Neural cell (in vitro differentiated cells): ENCODE data around the gene TECPR2. TPM values are rescaled to one million over a fixed set of nuclear protein-coding genes. Genes with fewer than 3 reads are reported as not detected.

Experiments used
- H2AFZ ChIP-seq: fragments of 200-600, 300-800 bp; sonication (generic), shearing (Covaris generic); 2 replicates; pipeline ENCODE4 v1.6.0; 2014; ENCODE audit warnings: low read depth, mild to moderate bottlenecking, antibody characterized with exemption, low read length, moderate library complexity
- H3F3A ChIP-seq: fragments of 200-600 bp; shearing (Covaris generic); 2 replicates; pipeline ENCODE4 v1.6.1; 2016; ENCODE audit warnings: mild to moderate bottlenecking, moderate library complexity, mixed read lengths, antibody characterized with exemption, low read length; ENCODE audit not compliant: insufficient read depth, poor library complexity, severe bottlenecking
- H3K27ac ChIP-seq: fragments of 200-600, 300-800 bp; sonication (generic), shearing (Covaris generic); 2 replicates; pipeline ENCODE4 v1.5.1; 2014; ENCODE audit warnings: mild to moderate bottlenecking, low read length, moderate library complexity
- H3K27me3 ChIP-seq: fragments of 300-800, 200-600 bp; sonication (generic), shearing (Covaris generic); 2 replicates; pipeline ENCODE4 v1.6.0; 2014; ENCODE audit warnings: mild to moderate bottlenecking, low read depth, low read length, moderate library complexity; ENCODE audit not compliant: insufficient read depth
- H3K36me3 ChIP-seq: fragments of 300-800, 200-600 bp; sonication (generic), shearing (Covaris generic); 2 replicates; pipeline ENCODE4 v1.5.1; 2014; ENCODE audit warnings: mild to moderate bottlenecking, antibody characterized with exemption, low read length, moderate library complexity; ENCODE audit not compliant: insufficient read depth
- H3K4me2 ChIP-seq: fragments of 300-800, 200-600 bp; sonication (generic), shearing (Covaris generic); 2 replicates; pipeline ENCODE4 v1.6.0; 2014; ENCODE audit warnings: mild to moderate bottlenecking, low read length
- H3K4me3 ChIP-seq: fragments of 300-800, 200-600 bp; sonication (generic), shearing (Covaris generic); 2 replicates; pipeline ENCODE4 v1.5.1; 2014; ENCODE audit warnings: mild to moderate bottlenecking, low read length, moderate library complexity
- H3K79me2 ChIP-seq: fragments of 200-600 bp; shearing (Covaris generic); replicated peaks from 2 replicates; pipeline ENCODE4 v1.6.0; 2014; ENCODE audit warnings: mild to moderate bottlenecking, low read length, moderate library complexity; ENCODE audit not compliant: insufficient read depth
- H3K9ac ChIP-seq: fragments of 300-800, 200-600 bp; sonication (generic), shearing (Covaris generic); 2 replicates; pipeline ENCODE4 v1.6.1; 2016; ENCODE audit warnings: mild to moderate bottlenecking, low read length, mixed read lengths
- H3K9me2 ChIP-seq: fragments of 200-600 bp; shearing (Covaris generic); 2 replicates; pipeline ENCODE4 v1.6.1; 2016; ENCODE audit warnings: mild to moderate bottlenecking, low read length, mixed read lengths; ENCODE audit not compliant: insufficient read depth
- H3K9me3 ChIP-seq: fragments of 200-600, 300-800 bp; sonication (generic), shearing (Covaris generic); 2 replicates; pipeline ENCODE4 v1.6.1; 2016; ENCODE audit warnings: mild to moderate bottlenecking, mixed run types, low read length, moderate library complexity, mixed read lengths
- H4K20me1 ChIP-seq: fragments of 200-600 bp; shearing (Covaris generic); 2 replicates; pipeline ENCODE4 v1.6.1; 2016; ENCODE audit warnings: mild to moderate bottlenecking, mixed run types; ENCODE audit not compliant: insufficient read depth
- CTCF ChIP-seq: fragments of 450-650 bp; IDR thresholded peaks from 2 replicates; pipeline ENCODE4 v1.5.1; 2014; ENCODE audit warnings: antibody characterized with exemption, mild to moderate bottlenecking, moderate library complexity; ENCODE audit not compliant: poor library complexity, severe bottlenecking
- EP300 ChIP-seq: fragments of 450-650 bp; conservative IDR thresholded peaks from 2 replicates; pipeline ENCODE4 v1.6.1; 2014; ENCODE audit warnings: antibody characterized with exemption, mild to moderate bottlenecking, moderate library complexity; ENCODE audit not compliant: poor library complexity, severe bottlenecking
- EZH2 ChIP-seq: fragments of 200-600, 300-800 bp; shearing (Covaris generic), sonication (generic); IDR thresholded peaks from 2 replicates; pipeline ENCODE4 v1.6.1; 2014; ENCODE audit warnings: antibody characterized with exemption, low read length, borderline replicate concordance, mild to moderate bottlenecking; ENCODE audit not compliant: insufficient read depth, poor library complexity, severe bottlenecking
- MXI1 ChIP-seq: fragments of 450-650 bp; conservative IDR thresholded peaks from 2 replicates; pipeline ENCODE4 v1.6.1; 2014; ENCODE audit warnings: antibody characterized with exemption, mild to moderate bottlenecking; ENCODE audit not compliant: poor library complexity, severe bottlenecking
- POLR2AphosphoS5 ChIP-seq: IDR thresholded peaks from 2 replicates; pipeline ENCODE4 v1.6.1; 2012
- RAD21 ChIP-seq: fragments of 450-650 bp; conservative IDR thresholded peaks from 2 replicates; pipeline ENCODE4 v1.6.1; 2014; ENCODE audit warnings: antibody characterized with exemption, mild to moderate bottlenecking, moderate library complexity
- REST ChIP-seq: IDR thresholded peaks from 2 replicates; pipeline ENCODE4 v1.6.1; 2012; ENCODE audit warnings: borderline replicate concordance
- SMC3 ChIP-seq: fragments of 450-650 bp; conservative IDR thresholded peaks from 2 replicates; pipeline ENCODE4 v1.6.1; 2014; ENCODE audit warnings: antibody characterized with exemption, mild to moderate bottlenecking, moderate library complexity; ENCODE audit not compliant: poor library complexity
- TAF1 ChIP-seq: IDR thresholded peaks from 2 replicates; pipeline ENCODE4 v1.6.1; 2012; ENCODE audit warnings: low read depth
- polyA plus RNA-seq: library from polyadenylated mRNA; depleted of rRNA; stranded (reverse); fragments of >200 nt; gene quantifications from 2 replicates; pipeline ENCODE4 v1.2.3, GENCODE V29; 2014

TECPR2 gene
- polyA plus RNA-seq, 1 donor from 2014 or later = 7.0 TPM

GRCh38 chr14:102496958-102497744, 134.4 kb downstream of the TECPR2 start:
- H4K20me1 ChIP-seq = no peaks in the 10 kb centered on the region
- H3K9ac ChIP-seq = no peak overlapping the region
- H2AFZ ChIP-seq = no peak overlapping the region
- no peak for TF ChIP-seq TAF1
- TF ChIP-seq POLR2AphosphoS5 = no peak
- H3K9me3 ChIP-seq = no peaks in the 10 kb centered on the region
- H3K4me2 ChIP-seq = no peak overlapping the region
- no peaks in the 10 kb centered on the region for H3K27me3 ChIP-seq
- H3K79me2 ChIP-seq = no peaks in the 10 kb centered on the region
- H3F3A ChIP-seq = no peaks in the 10 kb centered on the region
- no peaks in the 10 kb centered on the region for H3K9me2 ChIP-seq
- no peak overlapping the region for H3K4me3 ChIP-seq
- no peak overlapping the region for H3K27ac ChIP-seq
- no peaks in the 10 kb centered on the region for H3K36me3 ChIP-seq

- no peaks in the 10 kb centered on the region for H3K27me3 ChIP-seq
- TF ChIP-seq EP300 (no peak), RAD21 (no peak), REST (no peak), POLR2AphosphoS5 (no peak), CTCF (no peak), TAF1 (no peak), MXI1 (no peak), SMC3 (no peak), EZH2 (no peak)
- H2AFZ ChIP-seq = no peak overlapping the region
- no peaks in the 10 kb centered on the region for H3K79me2 ChIP-seq
- H3F3A ChIP-seq = no peaks in the 10 kb centered on the region
- H3K9me2 ChIP-seq = no peaks in the 10 kb centered on the region
- no peak overlapping the region for H3K4me3 ChIP-seq
- no peak overlapping the region for H3K27ac ChIP-seq
- H3K9ac ChIP-seq = no peak overlapping the region
- H4K20me1 ChIP-seq = no peaks in the 10 kb centered on the region
- H3K9me3 ChIP-seq = no peaks in the 10 kb centered on the region
- no peak overlapping the region for H3K4me2 ChIP-seq
- no peaks in the 10 kb centered on the region for H3K36me3 ChIP-seq
Measured at GRCh38 chr14:102497998-102498677, 135.4 kb downstream of the TECPR2 start.
